KMS-11 (cell line): ENCODE measurements around the gene TRIM13.

Experiments used
- H2AFZ ChIP-seq: fragments of 200-600 bp; sonication (generic); 2 replicates; pipeline ENCODE4 v1.6.1; 2016; ENCODE audit warnings: antibody characterized with exemption, mixed run types, low read depth
- H3K27ac ChIP-seq: fragments of 200-600 bp; sonication (generic); 2 replicates; pipeline ENCODE4 v1.6.1; 2016; ENCODE audit warnings: mild to moderate bottlenecking, mixed run types
- H3K27me3 ChIP-seq: fragments of 200-600 bp; sonication (generic); 2 replicates; pipeline ENCODE4 v1.6.1; 2017; ENCODE audit warnings: mild to moderate bottlenecking, low read depth, mixed run types, moderate library complexity; ENCODE audit not compliant: insufficient read depth
- H3K36me3 ChIP-seq: fragments of 200-600 bp; sonication (generic); 2 replicates; pipeline ENCODE4 v1.6.1; 2017; ENCODE audit warnings: mild to moderate bottlenecking, mixed run types; ENCODE audit not compliant: insufficient read depth
- H3K4me1 ChIP-seq: fragments of 200-600 bp; sonication (generic); 2 replicates; pipeline ENCODE4 v1.6.1; 2016; ENCODE audit warnings: mild to moderate bottlenecking, low read depth, mixed run types; ENCODE audit not compliant: poor library complexity, severe bottlenecking
- H3K4me2 ChIP-seq: fragments of 200-600 bp; sonication (generic); 2 replicates; pipeline ENCODE4 v1.7.0; 2016; ENCODE audit warnings: mild to moderate bottlenecking, mixed run types
- H3K4me3 ChIP-seq: fragments of 200-600 bp; sonication (generic); IDR thresholded peaks from 2 replicates; pipeline ENCODE4 v1.6.1; 2017; ENCODE audit warnings: low read depth, low read length, mixed read lengths; ENCODE audit not compliant: insufficient read depth
- H3K79me2 ChIP-seq: fragments of 200-600 bp; sonication (generic); 2 replicates; pipeline ENCODE4 v1.6.1; 2016; ENCODE audit warnings: low read depth, mixed run types; ENCODE audit not compliant: insufficient read depth
- H3K9ac ChIP-seq: fragments of 200-600 bp; sonication (generic); 2 replicates; pipeline ENCODE4 v1.6.1; 2016; ENCODE audit warnings: mild to moderate bottlenecking, mixed run types
- H4K20me1 ChIP-seq: fragments of 200-600 bp; sonication (generic); 2 replicates; pipeline ENCODE4 v1.6.1; 2016; ENCODE audit warnings: mild to moderate bottlenecking, mixed run types; ENCODE audit not compliant: insufficient read depth
- CTCF ChIP-seq: fragments of 200-600 bp; sonication (generic); conservative IDR thresholded peaks from 2 replicates; pipeline ENCODE4 v1.6.1; 2017; ENCODE audit warnings: low read depth, mild to moderate bottlenecking, antibody characterized with exemption, low read length, moderate library complexity, mixed read lengths

Gene TRIM13

GRCh38 chr13:50030315-50030714 lies 33.5 kb downstream of the TRIM13 start:
- H3K4me1 ChIP-seq = peaks cover 37% of the 10 kb centered on the region
- H3K27ac ChIP-seq = no peak overlapping the region
- no peaks in the 10 kb centered on the region for H3K36me3 ChIP-seq
- TF ChIP-seq CTCF = no peak
- no peaks in the 10 kb centered on the region for H3K27me3 ChIP-seq
- no peak overlapping the region for H3K4me2 ChIP-seq
- H2AFZ ChIP-seq = no peak overlapping the region
- no peaks in the 10 kb centered on the region for H3K79me2 ChIP-seq
- no peak overlapping the region for H3K4me3 ChIP-seq
- H4K20me1 ChIP-seq = no peaks in the 10 kb centered on the region
- no peak overlapping the region for H3K9ac ChIP-seq

GRCh38 chr13:50033725-50034124 lies 36.9 kb downstream of the TRIM13 start:
- Histone ChIP-seq H3K27me3 (no peaks in the 10 kb centered on the region), H3K4me1 (peaks cover 12% of the 10 kb centered on the region), H3K79me2 (no peaks in the 10 kb centered on the region), H3K27ac (no peak overlapping the region), H3K36me3 (no peaks in the 10 kb centered on the region), H3K9ac (no peak overlapping the region), H4K20me1 (no peaks in the 10 kb centered on the region), H3K4me2 (no peak overlapping the region), H3K4me3 (no peak overlapping the region), H2AFZ (no peak overlapping the region)
- no peak for TF ChIP-seq CTCF

GRCh38 chr13:50037788-50038187 lies 40.9 kb downstream of the TRIM13 start:
- H3K4me3 ChIP-seq = no peak overlapping the region
- no peak overlapping the region for H2AFZ ChIP-seq
- H3K4me1 ChIP-seq = no peaks in the 10 kb centered on the region
- TF ChIP-seq CTCF = no peak
- no peak overlapping the region for H3K27ac ChIP-seq
- no peak overlapping the region for H3K9ac ChIP-seq
- no peaks in the 10 kb centered on the region for H3K27me3 ChIP-seq
- H3K36me3 ChIP-seq = no peaks in the 10 kb centered on the region
- H3K4me2 ChIP-seq = no peak overlapping the region
- no peaks in the 10 kb centered on the region for H4K20me1 ChIP-seq
- no peaks in the 10 kb centered on the region for H3K79me2 ChIP-seq

- no peaks in the 10 kb centered on the region for H3K27me3 ChIP-seq
- H4K20me1 ChIP-seq = no peaks in the 10 kb centered on the region
- H3K36me3 ChIP-seq = no peaks in the 10 kb centered on the region
Measured at GRCh38 chr13:50038266-50038665, 41.4 kb downstream of the TRIM13 start.

More at GRCh38 chr13:50038266-50038665, 41.4 kb downstream of the TRIM13 start:
- Histone ChIP-seq H3K79me2 (no peaks in the 10 kb centered on the region), H3K27ac (no peak overlapping the region), H3K4me3 (no peak overlapping the region), H3K9ac (no peak overlapping the region), H3K4me2 (no peak overlapping the region), H2AFZ (no peak overlapping the region), H3K4me1 (no peaks in the 10 kb centered on the region)
- no peak for TF ChIP-seq CTCF
